ENCODE measurements around the gene WWP2.

WWP2 gene

GRCh38 chr16:69761983-69762813 lies at the start of gene WWP2:
WWP2 (plus strand) TSS chr16:69762332; CDS start chr16:69787011, 24,679 bp downstream.
- Histone ChIP-seq H3K4me3 (ENCODE audit: low read depth, low read length) (peak within 1 kb of the TSS; percentile 80), H3K27ac (ENCODE audit: extremely low read depth, low read depth, low read length) (peak within 1 kb of the TSS; percentile 69), H3K36me3 (ENCODE audit: control insufficient read depth in 2 of 2, insufficient read depth in 1 of 2, low read length in 2 of 2) (no peaks in the 10 kb centered on the region), H3K4me1 (ENCODE audit: control insufficient read depth, insufficient read depth, low read length) (peaks cover 3% of the 10 kb centered on the region; the same call in 1 of the 2 replicates), H3K9me3 (ENCODE audit: control insufficient read depth, insufficient read depth, low read depth, low read length) (no peaks in the 10 kb centered on the region)
- ChIA-PET CTCF (interaction anchor here (0.7 to 1.4 kb wide), 2 partner anchors 8 to 11 kb away, joined by 4 to 11 read pairs; partner anchors contain the start of gene NOB1), POLR2A (interaction anchor here (0.6 to 2.1 kb wide), 5 partner anchors 8 to 243 kb away, joined by 3 to 15 read pairs (median 4); partner anchors contain the start of genes NFAT5 and NOB1)
- TF ChIP-seq ZSCAN18 (tag by site-specific recombination; IDR thresholded peaks at IDR 0.05) = no peak
- no peak for TF ChIP-seq MYNN (tag by site-specific recombination; IDR thresholded peaks at IDR 0.05; ENCODE audit: borderline replicate concordance)
- no peak for TF ChIP-seq ZNF639 (tag by site-specific recombination; IDR thresholded peaks at IDR 0.05)
- 0 out of 2 replicates have a peak, but pooled peaks have one; percentile 21 for TF ChIP-seq ZNF174 (tag by site-specific recombination; IDR thresholded peaks at IDR 0.05)
- no peak for TF ChIP-seq ZSCAN16 (tag by site-specific recombination; IDR thresholded peaks at IDR 0.05)
- no peak; the same call in 1 of the 2 replicates for TF ChIP-seq EGR2 (tag by site-specific recombination; IDR thresholded peaks at IDR 0.05; ENCODE audit: low read depth)
- peak; percentile 73; the same call in 1 of the 2 replicates for TF ChIP-seq GLIS2 (tag by site-specific recombination; IDR thresholded peaks at IDR 0.05)
- peak; percentile 51; the same call in 1 of the 2 replicates for TF ChIP-seq ZBTB10 (tag by site-specific recombination; IDR thresholded peaks at IDR 0.05)
- peak; percentile 75; the same call in 1 of the 2 replicates for TF ChIP-seq ZSCAN5A (tag by site-specific recombination; IDR thresholded peaks at IDR 0.05)
- TF ChIP-seq ZNF561 (tag by site-specific recombination; IDR thresholded peaks at IDR 0.05; ENCODE audit: borderline replicate concordance) = 0 out of 2 replicates have a peak, but pooled peaks have one; percentile 34
- TF ChIP-seq ELK4 (IDR thresholded peaks at IDR 0.05; ENCODE audit: borderline replicate concordance, low read depth, low read length) = no peak
- TF ChIP-seq ZBTB11 (tag by site-specific recombination; conservative IDR thresholded peaks at IDR 0.05; ENCODE audit: low read depth) = peak; percentile 94
- no peak for TF ChIP-seq ZIC2 (tag by site-specific recombination; IDR thresholded peaks at IDR 0.05)
- TF ChIP-seq ZNF660 (tag by site-specific recombination; IDR thresholded peaks at IDR 0.05) = peak; percentile 43; the same call in 1 of the 2 replicates
- TF ChIP-seq ZNF19 (tag by site-specific recombination; IDR thresholded peaks at IDR 0.05; ENCODE audit: low read depth) = no peak
- no peak for TF ChIP-seq ZNF221 (tag by site-specific recombination; IDR thresholded peaks at IDR 0.05; ENCODE audit: borderline replicate concordance)
- TF ChIP-seq HIC1 (tag by site-specific recombination; IDR thresholded peaks at IDR 0.05) = peak; percentile 42; the same call in 1 of the 2 replicates
- TF ChIP-seq ZNF311 (tag by site-specific recombination; IDR thresholded peaks at IDR 0.05; ENCODE audit: borderline replicate concordance) = no peak
- no peak; the same call in 1 of the 2 replicates for TF ChIP-seq ZFHX2 (tag by site-specific recombination; conservative IDR thresholded peaks at IDR 0.05)
- no peak for TF ChIP-seq ZNF792 (tag by site-specific recombination; IDR thresholded peaks at IDR 0.05)
- no peak for TF ChIP-seq ZNF394 (tag by site-specific recombination; IDR thresholded peaks at IDR 0.05; ENCODE audit: borderline replicate concordance)

Measured in HEK293 (cell line).